GM20000 (cell line): ENCODE data around the gene RIMBP2.

Experiments
- DNase-seq: peaks from one replicate; pipeline ENCODE4 v3.0.0; 2012; ENCODE audit warnings: low spot score
- CTCF ChIP-seq: IDR thresholded peaks from 2 replicates; pipeline ENCODE4 v1.5.1; 2012; ENCODE audit warnings: mild to moderate bottlenecking, control low read depth; ENCODE audit errors: extremely low read depth, missing control alignments

The RIMBP2 gene

GRCh38 chr12:130412384-130412783 lies 303.7 kb downstream of the RIMBP2 start:
- no peak for DNase-seq
- TF ChIP-seq CTCF: no peak

GRCh38 chr12:130405332-130405731 lies 310.8 kb downstream of the RIMBP2 start:
- TF ChIP-seq CTCF: no peak
- no peak for DNase-seq

- no peak for TF ChIP-seq CTCF
- no peak for DNase-seq
Observed at GRCh38 chr12:130401703-130402102, 314.4 kb downstream of the RIMBP2 start.

GRCh38 chr12:130398100-130398848 lies 317.8 kb downstream of the RIMBP2 start:
- DNase-seq: no peak
- TF ChIP-seq CTCF: no peak

- TF ChIP-seq CTCF: no peak
- no peak for DNase-seq
Observed at GRCh38 chr12:130396667-130397066, 319.4 kb downstream of the RIMBP2 start.

GRCh38 chr12:130394906-130395305 lies 321.2 kb downstream of the RIMBP2 start:
- no peak for TF ChIP-seq CTCF
- no peak for DNase-seq

- no peak for TF ChIP-seq CTCF
Observed at GRCh38 chr12:130391186-130391585, 324.9 kb downstream of the RIMBP2 start.

More at GRCh38 chr12:130391186-130391585, 324.9 kb downstream of the RIMBP2 start:
- DNase-seq: no peak
